Keratinocyte (primary cell): ENCODE results near the gene LFNG.

ENCODE experiments used
- EZH2 ChIP-seq: IDR thresholded peaks from one replicate; pipeline ENCODE4 v1.6.1; 2012; ENCODE audit warnings: inconsistent platforms, mild to moderate bottlenecking, low read length, moderate library complexity
- TF ChIP-seq, protein P1 (sequence below), 3 experiments: IDR thresholded peaks in 1 of 3; conservative IDR thresholded peaks in 1 of 3; optimal IDR thresholded peaks in 1 of 3; 2 replicates in 2 of 3; 3 replicates in 1 of 3; pipeline versions ENCODE3 to v1.5.1; 2011; ENCODE audit warnings: low read length in 3 of 3, mild to moderate bottlenecking in 3 of 3, moderate library complexity in 2 of 3, control low read depth in 1 of 3, inconsistent platforms in 1 of 3; ENCODE audit not compliant: insufficient read depth in 2 of 3; ENCODE audit errors: extremely low read depth in 1 of 3

DNA sequence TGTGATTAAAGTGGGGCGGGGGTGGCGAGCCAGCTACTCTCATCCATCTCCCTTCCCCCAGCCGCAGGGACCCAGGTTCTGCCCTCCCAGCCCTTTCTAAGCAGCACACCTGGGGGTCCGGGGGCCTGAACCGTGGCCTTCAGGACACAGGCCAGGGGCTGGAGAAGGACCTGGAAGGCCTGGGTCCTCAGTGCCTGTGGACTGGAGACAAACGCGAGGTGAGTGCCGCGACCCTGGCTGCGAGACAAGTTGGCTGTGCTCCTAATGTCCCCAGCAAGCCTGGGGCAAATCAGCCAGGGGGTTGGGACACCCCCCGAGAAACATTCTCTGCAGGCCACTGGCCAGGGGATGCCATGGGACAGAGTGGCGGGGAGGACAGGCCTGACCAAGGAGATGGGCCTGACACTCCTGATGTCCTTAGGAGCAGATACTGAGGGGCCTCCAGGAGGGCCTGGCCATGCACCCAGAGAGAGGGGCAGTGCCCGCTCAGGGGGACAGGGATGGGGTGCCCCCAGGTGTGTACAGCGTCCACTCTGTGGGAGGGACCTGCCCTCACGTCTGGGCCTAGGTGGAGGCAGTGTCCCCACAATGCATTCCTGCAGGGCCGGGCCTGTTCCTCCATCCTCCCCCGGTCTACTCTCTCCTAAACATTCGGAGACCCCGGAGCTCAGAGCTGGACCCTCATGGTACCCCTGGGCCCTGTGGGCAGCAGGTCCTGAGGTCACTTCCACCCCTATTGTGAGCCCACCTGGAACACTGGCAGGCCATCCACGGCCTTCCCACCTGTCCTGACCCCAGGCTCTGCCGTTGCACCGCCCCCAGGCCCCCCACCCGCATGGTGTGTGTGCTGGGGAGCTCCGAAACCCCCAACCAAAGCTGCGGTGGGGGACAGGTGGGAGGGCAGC, 22.7 kb downstream of the LFNG start:
- TF ChIP-seq, protein P1, sequence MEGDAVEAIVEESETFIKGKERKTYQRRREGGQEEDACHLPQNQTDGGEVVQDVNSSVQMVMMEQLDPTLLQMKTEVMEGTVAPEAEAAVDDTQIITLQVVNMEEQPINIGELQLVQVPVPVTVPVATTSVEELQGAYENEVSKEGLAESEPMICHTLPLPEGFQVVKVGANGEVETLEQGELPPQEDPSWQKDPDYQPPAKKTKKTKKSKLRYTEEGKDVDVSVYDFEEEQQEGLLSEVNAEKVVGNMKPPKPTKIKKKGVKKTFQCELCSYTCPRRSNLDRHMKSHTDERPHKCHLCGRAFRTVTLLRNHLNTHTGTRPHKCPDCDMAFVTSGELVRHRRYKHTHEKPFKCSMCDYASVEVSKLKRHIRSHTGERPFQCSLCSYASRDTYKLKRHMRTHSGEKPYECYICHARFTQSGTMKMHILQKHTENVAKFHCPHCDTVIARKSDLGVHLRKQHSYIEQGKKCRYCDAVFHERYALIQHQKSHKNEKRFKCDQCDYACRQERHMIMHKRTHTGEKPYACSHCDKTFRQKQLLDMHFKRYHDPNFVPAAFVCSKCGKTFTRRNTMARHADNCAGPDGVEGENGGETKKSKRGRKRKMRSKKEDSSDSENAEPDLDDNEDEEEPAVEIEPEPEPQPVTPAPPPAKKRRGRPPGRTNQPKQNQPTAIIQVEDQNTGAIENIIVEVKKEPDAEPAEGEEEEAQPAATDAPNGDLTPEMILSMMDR (optimal IDR thresholded peaks at IDR 0.05 in 1 of 3, IDR thresholded peaks at IDR 0.05 in 1 of 3, conservative IDR thresholded peaks at IDR 0.05 in 1 of 3; ENCODE audit: extremely low read depth in 1 of 3, insufficient read depth in 2 of 3, low read length in 3 of 3), result no peak
- TF ChIP-seq EZH2, result no peak
